CD4-positive, alpha-beta memory T cell (primary cell): ENCODE measurements around the gene SLC4A5. TPM values are rescaled to one million over a fixed set of nuclear protein-coding genes. Genes with fewer than 3 reads are reported as not detected.
"Not testable (repeated sequence)": the region's sequence is repeated elsewhere in the genome, so short reads cannot be mapped to it uniquely, and the experiment has no call there.

Experiments
- CTCF ChIA-PET: fragments of 350-600 bp; sonication (Branson Sonifier 250); formaldehyde crosslinking; loops from one replicate; lab custom pipeline; 2021; ENCODE audit warnings: inconsistent platforms; ENCODE audit not compliant: partially characterized antibody; lab: Charles Lee
- POLR2A ChIA-PET: fragments of 350-600 bp; sonication (Branson Sonifier 250); formaldehyde crosslinking; loops from one replicate; lab custom pipeline; 2021; ENCODE audit not compliant: partially characterized antibody; lab: Charles Lee
- DNase-seq, 5 donors: peaks; one replicate each; pipeline versions ENCODE4 v3.0.0 to v3.0.0-alpha.2; 2020 to 2022; ENCODE audit warnings: mixed read lengths in 1 of 5
- H3K27ac ChIP-seq: one replicate; pipeline ENCODE4 v1.7.0; 2013; ENCODE audit warnings: low read depth, low read length
- H3K27me3 ChIP-seq: 2 replicates; pipeline ENCODE4 v1.7.0; 2013; ENCODE audit warnings: mild to moderate bottlenecking, low read length, moderate library complexity; ENCODE audit not compliant: insufficient read depth
- H3K36me3 ChIP-seq: 2 replicates; pipeline ENCODE4 v1.7.0; 2013; ENCODE audit warnings: mild to moderate bottlenecking, low read length, moderate library complexity; ENCODE audit not compliant: insufficient read depth
- H3K4me1 ChIP-seq: 2 replicates; pipeline ENCODE4 v1.7.0; 2013; ENCODE audit warnings: mild to moderate bottlenecking, low read length, moderate library complexity; ENCODE audit not compliant: insufficient read depth
- H3K4me3 ChIP-seq, 2 donors: one replicate each; pipeline ENCODE4 v1.7.0; 2013; ENCODE audit warnings: low read length in 2 of 2, mild to moderate bottlenecking in 1 of 2
- H3K9me3 ChIP-seq, 2 donors: one replicate each; pipeline ENCODE4 v1.7.0; 2013; ENCODE audit warnings: low read length in 2 of 2, control low read depth in 1 of 2; ENCODE audit not compliant: control insufficient read depth in 1 of 2
- H3K27ac Mint-ChIP-seq, 7 donors: one replicate each; pipeline ENCODE4 v1.8.0; 2020 to 2021; ENCODE audit warnings: mixed read lengths in 7 of 7, mild to moderate bottlenecking in 6 of 7, inconsistent platforms in 3 of 7, moderate library complexity in 3 of 7
- H3K27me3 Mint-ChIP-seq, 2 donors: one replicate each; pipeline ENCODE4 v1.8.0; 2020 to 2021; ENCODE audit warnings: mixed read lengths in 2 of 2
- H3K36me3 Mint-ChIP-seq, 2 donors: one replicate each; pipeline ENCODE4 v1.8.0; 2020 to 2021; ENCODE audit warnings: mixed read lengths in 2 of 2, inconsistent platforms in 1 of 2, mild to moderate bottlenecking in 1 of 2
- H3K4me1 Mint-ChIP-seq, 4 donors: one replicate each; pipeline ENCODE4 v1.8.0; 2020 to 2021; ENCODE audit warnings: mixed read lengths in 4 of 4, mild to moderate bottlenecking in 1 of 4
- H3K4me3 Mint-ChIP-seq, 8 donors: one replicate each; pipeline ENCODE4 v1.8.0; 2020 to 2021; ENCODE audit warnings: mixed read lengths in 8 of 8, mild to moderate bottlenecking in 7 of 8, moderate library complexity in 6 of 8, inconsistent platforms in 3 of 8
- H3K9me3 Mint-ChIP-seq, 8 donors: one replicate each; pipeline ENCODE4 v1.8.0; 2020 to 2021; ENCODE audit warnings: mixed read lengths in 8 of 8, mild to moderate bottlenecking in 5 of 8, inconsistent platforms in 3 of 8, moderate library complexity in 1 of 8
- intact Hi-C: fragments of 100-400 bp; cut with micrococcal nuclease; formaldehyde crosslinking; loops from one replicate; pipeline ENCODE4 v1.15.1; 2023
- polyA plus RNA-seq, 2 donors: library from polyadenylated mRNA; unstranded; fragments of 300-500 nt; fragmentation: Illumina TruSeq; gene quantifications; one replicate each; pipeline ENCODE4 v1.2.3, GENCODE V29; 2021
- total RNA-seq, 2 experiments: library from RNA; stranded (reverse); gene quantifications; one replicate each; pipeline ENCODE4 v1.2.3, GENCODE V29; 2021

The SLC4A5 gene
- total and polyA plus RNA-seq, 4 experiments from 2014 or later, result 0.25 to 11.5 (median 7.2) TPM

GRCh38 chr2:74347742-74348141 lies 4.5 kb upstream of the SLC4A5 start:
- Histone ChIP-seq H3K36me3 (no peaks in the 10 kb centered on the region), H3K4me3 (no peak overlapping the region), H3K27me3 (no peaks in the 10 kb centered on the region), H3K4me1 (no peaks in the 10 kb centered on the region), H3K9me3 (no peaks in the 10 kb centered on the region), H3K27ac (no peak overlapping the region)
- intact Hi-C loops, result no loop called here
- no peaks in the 10 kb centered on the region for H3K27me3 Mint-ChIP-seq
- H3K4me1 Mint-ChIP-seq, result no peaks in the 10 kb centered on the region
- H3K36me3 Mint-ChIP-seq, result peaks cover 2 to 8% of the 10 kb centered on the region in 2 donors
- POLR2A ChIA-PET, result no interaction called here
- H3K27ac Mint-ChIP-seq, result no peak overlapping the region
- peaks cover 0 to 2% (median 0%) of the 10 kb centered on the region in 8 donors for H3K9me3 Mint-ChIP-seq
- CTCF ChIA-PET, result interaction anchor here (0.7 kb wide), 1 partner anchor 12 kb away, joined by 3 read pairs; no protein-coding TSS in a partner anchor
- H3K4me3 Mint-ChIP-seq, result no peak overlapping the region
- no peak for DNase-seq

DNA sequence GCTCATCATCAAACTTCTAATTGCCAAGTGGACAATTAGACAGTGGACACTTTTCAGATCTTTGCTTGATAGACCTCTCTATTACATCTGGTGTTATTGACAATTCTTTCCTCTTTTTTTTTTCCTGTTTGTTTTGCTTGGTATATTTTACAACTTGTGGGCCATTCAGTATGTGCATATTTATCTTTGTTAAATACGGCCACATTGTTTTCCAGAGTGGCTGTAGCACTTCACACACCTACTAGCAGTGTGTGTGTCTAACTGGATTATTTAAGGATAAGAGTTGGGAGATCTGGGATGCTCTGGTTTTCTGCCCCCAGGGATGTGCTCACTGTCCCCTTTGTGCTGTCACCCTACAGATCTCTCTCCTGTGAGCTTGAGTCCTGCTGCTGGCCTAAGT lies 4.1 kb upstream of the SLC4A5 start:
- no peaks in the 10 kb centered on the region for H3K27me3 ChIP-seq
- no peaks in the 10 kb centered on the region for H3K9me3 ChIP-seq
- no peaks in the 10 kb centered on the region for H3K4me1 ChIP-seq
- CTCF ChIA-PET, result interaction anchor here (0.7 kb wide), 1 partner anchor 12 kb away, joined by 3 read pairs; no protein-coding TSS in a partner anchor
- no peak overlapping the region for H3K27ac ChIP-seq
- intact Hi-C loops, result no loop called here
- POLR2A ChIA-PET, result no interaction called here
- H3K27me3 Mint-ChIP-seq, result no peaks in the 10 kb centered on the region
- H3K4me3 Mint-ChIP-seq, result no peak overlapping the region
- H3K9me3 Mint-ChIP-seq, result peaks cover 0 to 2% (median 0%) of the 10 kb centered on the region in 8 donors
- H3K4me3 ChIP-seq, result no peak overlapping the region
- peak overlapping the region in 1 of 7 donors; percentile 48 for H3K27ac Mint-ChIP-seq
- H3K4me1 Mint-ChIP-seq, result no peaks in the 10 kb centered on the region
- DNase-seq, result no peak
- no peaks in the 10 kb centered on the region for H3K36me3 ChIP-seq
- peaks cover 2 to 8% of the 10 kb centered on the region in 2 donors for H3K36me3 Mint-ChIP-seq

GRCh38 chr2:74345272-74345943 lies 2.2 kb upstream of the SLC4A5 start:
- no peak for DNase-seq
- intact Hi-C loops, result no loop called here

GRCh38 chr2:74336227-74336626 lies 7.0 kb downstream of the SLC4A5 start:
- H3K4me1 Mint-ChIP-seq, H3K27me3 ChIP-seq, H3K36me3 Mint-ChIP-seq, H3K36me3 ChIP-seq, H3K9me3 Mint-ChIP-seq, H3K27ac ChIP-seq, H3K9me3 ChIP-seq, H3K4me3 ChIP-seq, H3K27ac Mint-ChIP-seq, POLR2A ChIA-PET, DNase-seq, H3K27me3 Mint-ChIP-seq, H3K4me3 Mint-ChIP-seq: not testable (repeated sequence)
- CTCF ChIA-PET, result interaction anchor here (1.0 to 12.8 kb wide), 15 partner anchors 8 to 511 kb away, joined by 4 to 303 read pairs (median 18); partner anchors contain the start of genes SLC4A5 and STAMBP
- peaks cover 15% of the 10 kb centered on the region for H3K4me1 ChIP-seq
- intact Hi-C loops, result loop anchor here (10.0 kb wide), 1 partner anchor 181 kb away; no protein-coding TSS in a partner anchor

More at GRCh38 chr2:74345272-74345943, 2.2 kb upstream of the SLC4A5 start:
- no peak overlapping the region for H3K4me3 Mint-ChIP-seq
- no peaks in the 10 kb centered on the region for H3K27me3 Mint-ChIP-seq
- POLR2A ChIA-PET, result no interaction called here
- Histone ChIP-seq H3K4me3 (no peak overlapping the region), H3K27me3 (no peaks in the 10 kb centered on the region), H3K27ac (no peak overlapping the region), H3K4me1 (no peaks in the 10 kb centered on the region), H3K9me3 (no peaks in the 10 kb centered on the region), H3K36me3 (no peaks in the 10 kb centered on the region)
- H3K36me3 Mint-ChIP-seq, result peaks cover 2 to 14% of the 10 kb centered on the region in 2 donors
- no peaks in the 10 kb centered on the region for H3K4me1 Mint-ChIP-seq
- peaks cover 0 to 2% (median 0%) of the 10 kb centered on the region in 8 donors for H3K9me3 Mint-ChIP-seq
- CTCF ChIA-PET, result interaction anchor here (2.6 kb wide), 1 partner anchor 10 kb away, joined by 14 read pairs; no protein-coding TSS in a partner anchor
- peak overlapping the region in 1 of 7 donors; percentile 77 for H3K27ac Mint-ChIP-seq

DNA sequence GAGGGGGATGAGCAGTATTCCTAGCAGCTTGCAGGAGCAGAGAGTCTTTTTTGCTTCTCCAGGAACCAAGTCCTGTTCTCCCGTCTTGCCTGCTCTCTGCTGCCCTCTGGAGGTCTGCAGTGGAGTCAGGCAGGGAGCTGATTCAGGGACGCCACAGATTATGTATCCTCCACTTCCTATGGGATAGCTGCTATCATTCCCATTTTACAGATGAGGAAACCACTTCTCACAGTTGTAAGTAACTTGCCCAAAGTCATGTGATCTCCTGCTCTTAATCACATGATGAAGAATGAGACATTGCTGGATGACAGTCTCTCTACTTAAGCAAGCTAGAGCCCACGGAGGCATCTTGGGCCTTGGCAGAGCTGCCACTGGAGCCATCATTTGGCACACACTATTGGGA lies 8.3 kb downstream of the SLC4A5 start:
- H3K4me3 ChIP-seq, result no peak overlapping the region
- peaks cover 0 to 7% (median 7%) of the 10 kb centered on the region in 4 donors for H3K4me1 Mint-ChIP-seq
- intact Hi-C loops, result loop anchor here (1.0 to 10.0 kb wide), 5 partner anchors 68 to 511 kb away; no protein-coding TSS in a partner anchor
- no peak overlapping the region for H3K4me3 Mint-ChIP-seq
- no peaks in the 10 kb centered on the region for H3K9me3 ChIP-seq
- no peaks in the 10 kb centered on the region for H3K36me3 ChIP-seq
- no peaks in the 10 kb centered on the region for H3K27me3 Mint-ChIP-seq
- peaks cover 15% of the 10 kb centered on the region for H3K4me1 ChIP-seq
- no peak overlapping the region for H3K27ac ChIP-seq
- H3K36me3 Mint-ChIP-seq, result peaks cover 3 to 5% of the 10 kb centered on the region in 2 donors
- ChIA-PET POLR2A (interaction anchor here (0.8 to 1.7 kb wide), 4 partner anchors 69 to 157 kb away, joined by 3 to 6 read pairs (median 4); no protein-coding TSS in a partner anchor), CTCF (interaction anchor here (0.6 to 12.8 kb wide), 64 partner anchors 9 to 516 kb away, joined by 3 to 303 read pairs (median 4); partner anchors contain the start of genes BOLA3, MOB1A, MRPL53 and SLC4A5)
- peak overlapping the region in 1 of 7 donors; percentile 37 for H3K27ac Mint-ChIP-seq
- H3K9me3 Mint-ChIP-seq, result no peaks in the 10 kb centered on the region
- DNase-seq, result peak; percentile 65 to 72 (median 69)
- no peaks in the 10 kb centered on the region for H3K27me3 ChIP-seq

DNA sequence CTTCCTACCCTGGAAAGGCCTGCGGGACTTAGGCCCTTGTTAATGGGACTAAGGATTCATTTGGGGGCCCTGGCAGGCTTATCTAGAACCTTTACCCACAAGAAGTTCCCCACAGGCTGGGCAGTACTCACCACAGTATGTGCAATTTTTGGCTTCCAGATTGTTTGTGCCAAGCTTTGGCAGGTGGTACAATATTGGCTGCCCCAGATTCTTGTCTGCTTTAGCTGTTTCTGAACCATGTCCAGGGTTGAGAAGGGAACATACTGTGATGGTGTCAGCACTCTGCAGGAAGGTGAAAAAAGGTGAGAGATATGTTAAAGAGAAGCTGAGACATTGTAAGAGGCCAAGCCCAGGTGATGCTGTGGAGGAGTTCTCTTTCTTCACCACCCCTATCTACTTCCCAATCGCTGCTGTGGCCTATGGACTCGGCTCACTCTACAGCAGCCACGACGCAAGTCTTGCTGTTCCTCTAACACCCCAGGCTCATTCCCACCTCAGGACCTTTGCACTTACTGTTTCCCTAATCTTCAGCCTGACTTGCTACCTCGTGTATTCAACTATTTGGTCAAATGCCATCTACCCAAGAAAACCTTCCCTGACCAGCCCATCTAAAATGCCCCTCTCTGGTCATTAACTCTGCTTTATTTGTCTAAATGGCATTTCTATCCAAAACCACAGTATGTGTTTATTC lies 9.2 kb downstream of the SLC4A5 start:
- no peaks in the 10 kb centered on the region for H3K36me3 ChIP-seq
- H3K9me3 ChIP-seq, result no peaks in the 10 kb centered on the region
- intact Hi-C loops, result loop anchor here (2.0 to 10.0 kb wide), 2 partner anchors 179 to 253 kb away; no protein-coding TSS in a partner anchor
- no peaks in the 10 kb centered on the region for H3K27me3 ChIP-seq
- no peaks in the 10 kb centered on the region for H3K27me3 Mint-ChIP-seq
- ChIA-PET POLR2A (interaction anchor here (1.7 kb wide), 1 partner anchor 68 kb away, joined by 4 read pairs; no protein-coding TSS in a partner anchor), CTCF (interaction anchor here (0.6 to 12.8 kb wide), 46 partner anchors 8 to 515 kb away, joined by 3 to 303 read pairs (median 6); partner anchors contain the start of genes BOLA3, MRPL53, SLC4A5 and STAMBP)
- no peak overlapping the region for H3K4me3 ChIP-seq
- H3K36me3 Mint-ChIP-seq, result peaks cover 3 to 5% of the 10 kb centered on the region in 2 donors
- peaks cover 0 to 7% (median 7%) of the 10 kb centered on the region in 4 donors for H3K4me1 Mint-ChIP-seq
- H3K4me3 Mint-ChIP-seq, result no peak overlapping the region
- no peak for DNase-seq
- H3K4me1 ChIP-seq, result peaks cover 15% of the 10 kb centered on the region
- H3K27ac Mint-ChIP-seq, result peak overlapping the region in 5 of 7 donors; percentile 5 to 88 (median 61)
- no peak overlapping the region for H3K27ac ChIP-seq
- H3K9me3 Mint-ChIP-seq, result no peaks in the 10 kb centered on the region
